Mesenteric fat pad (tissue), 1 donor: ENCODE data around the gene CACNA2D4. TPM values are rescaled to one million over a fixed set of nuclear protein-coding genes. Genes with fewer than 3 reads are reported as not detected.

ENCODE experiments used
- DNase-seq: peaks from one replicate; pipeline ENCODE4 v3.0.0-alpha.2; 2020; ENCODE audit warnings: low spot score
- total RNA-seq: library from RNA; stranded (reverse); fragmentation: NEBNext Ultra II Directional; extraction: Animal tissue kit (Norgen Biotek cat#: 25700); gene quantifications from one replicate; pipeline ENCODE4 v1.2.1, GENCODE V29; 2021
- donor health status: DM: yes; HTN: yes; CAD: no.

Gene CACNA2D4
- total RNA-seq, 1 donor from 2014 or later, result 8.8 TPM

DNA sequence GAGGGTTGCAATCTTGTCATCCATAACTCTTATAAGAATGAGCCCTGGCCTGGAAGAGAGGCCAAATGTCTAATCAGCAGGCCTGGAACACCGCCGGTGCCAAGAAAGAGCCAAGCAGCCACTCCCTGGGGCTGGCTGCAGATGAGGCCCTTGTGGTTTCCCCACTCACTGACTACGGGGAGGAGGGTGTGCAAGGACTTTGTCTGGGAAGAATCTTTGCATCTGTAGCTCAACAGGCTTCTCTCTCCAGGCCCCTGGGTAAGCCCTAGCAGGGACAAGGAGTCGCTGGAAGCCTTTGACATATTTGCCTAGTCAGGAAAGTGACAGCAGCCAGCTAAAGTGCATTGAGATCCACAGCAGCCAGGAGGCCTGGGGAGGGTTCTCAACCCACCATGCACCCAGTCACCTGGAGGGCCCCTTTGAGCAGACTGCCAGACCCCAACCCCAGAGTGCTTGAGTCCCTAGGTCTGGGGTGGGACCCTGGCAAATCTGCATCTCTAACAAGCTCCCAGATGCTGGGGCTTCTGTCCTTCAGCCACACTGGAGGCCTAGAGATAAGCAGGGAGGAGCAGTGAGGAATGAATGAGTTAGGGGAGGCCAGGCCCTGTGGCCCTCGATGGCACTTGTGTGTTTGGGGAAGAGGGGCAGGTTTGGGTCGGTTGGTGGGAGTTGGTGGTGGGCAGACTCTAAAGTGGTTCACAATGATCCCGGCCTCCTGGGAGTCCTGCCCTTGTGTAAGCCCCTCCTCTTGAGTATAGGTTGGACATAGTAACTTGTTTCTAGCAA is 112.0 kb downstream of the CACNA2D4 start:
- DNase-seq, result no peak

- no peak for DNase-seq
These were observed 112.9 kb downstream of the CACNA2D4 start for GRCh38 chr12:1805441-1806081.

- DNase-seq, result peak; percentile 91
These were observed 113.7 kb downstream of the CACNA2D4 start for GRCh38 chr12:1804545-1805332.

DNA sequence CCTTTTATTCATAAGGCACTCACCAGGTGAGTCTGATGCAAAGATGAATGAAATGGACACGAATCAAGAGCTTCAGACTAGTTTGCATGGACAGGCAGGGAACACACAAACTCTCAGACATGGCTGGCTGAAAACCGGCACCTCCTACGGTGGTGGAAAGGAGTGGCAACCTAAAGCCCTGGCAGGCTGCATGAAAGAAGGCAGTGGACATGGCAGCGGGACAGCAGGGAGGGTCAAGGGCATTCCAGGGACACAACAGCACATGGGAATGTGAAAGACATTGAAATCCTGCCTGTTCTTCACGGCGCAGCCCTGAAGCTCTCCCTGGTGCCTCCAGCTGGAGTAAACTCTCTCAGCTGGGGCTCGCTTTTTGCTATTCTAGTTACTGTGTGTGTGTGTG is 114.7 kb downstream of the CACNA2D4 start:
- DNase-seq, result no peak

GRCh38 chr12:1801303-1801975 is 117.0 kb downstream of the CACNA2D4 start:
- DNase-seq, result peak; percentile 76

GRCh38 chr12:1800401-1801302 is 117.8 kb downstream of the CACNA2D4 start:
- DNase-seq, result peak; percentile 81

DNA sequence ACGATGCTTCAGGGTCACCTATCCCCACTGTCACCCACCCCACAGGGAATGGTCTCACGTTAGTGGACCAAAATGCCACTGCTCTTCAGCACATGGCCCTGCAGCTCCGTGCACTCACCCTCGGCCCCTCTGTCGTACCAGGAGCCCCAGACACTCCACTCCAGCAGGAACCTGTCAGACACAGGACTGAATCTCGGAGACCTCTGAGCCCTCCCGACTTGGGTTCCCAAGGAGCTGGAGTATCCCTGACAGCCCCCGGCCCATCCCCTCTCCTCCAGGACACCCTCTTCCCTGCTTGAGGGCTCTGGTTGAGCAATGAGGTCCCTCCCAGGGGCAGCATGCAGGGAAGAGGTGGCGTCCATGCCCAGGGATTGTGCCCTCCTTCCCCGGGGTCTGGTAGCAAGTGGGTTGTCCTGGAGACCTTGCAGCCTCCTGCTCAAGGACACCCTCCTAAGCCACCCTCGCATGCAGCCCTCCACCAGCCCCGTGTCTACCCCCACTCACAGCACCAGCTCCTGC is 118.5 kb downstream of the CACNA2D4 start:
- peak; percentile 69 for DNase-seq

GRCh38 chr12:1799051-1799881 is 119.2 kb downstream of the CACNA2D4 start:
- DNase-seq, result peak; percentile 79

GRCh38 chr12:1798641-1799020 is 119.8 kb downstream of the CACNA2D4 start:
- DNase-seq, result no peak

DNA sequence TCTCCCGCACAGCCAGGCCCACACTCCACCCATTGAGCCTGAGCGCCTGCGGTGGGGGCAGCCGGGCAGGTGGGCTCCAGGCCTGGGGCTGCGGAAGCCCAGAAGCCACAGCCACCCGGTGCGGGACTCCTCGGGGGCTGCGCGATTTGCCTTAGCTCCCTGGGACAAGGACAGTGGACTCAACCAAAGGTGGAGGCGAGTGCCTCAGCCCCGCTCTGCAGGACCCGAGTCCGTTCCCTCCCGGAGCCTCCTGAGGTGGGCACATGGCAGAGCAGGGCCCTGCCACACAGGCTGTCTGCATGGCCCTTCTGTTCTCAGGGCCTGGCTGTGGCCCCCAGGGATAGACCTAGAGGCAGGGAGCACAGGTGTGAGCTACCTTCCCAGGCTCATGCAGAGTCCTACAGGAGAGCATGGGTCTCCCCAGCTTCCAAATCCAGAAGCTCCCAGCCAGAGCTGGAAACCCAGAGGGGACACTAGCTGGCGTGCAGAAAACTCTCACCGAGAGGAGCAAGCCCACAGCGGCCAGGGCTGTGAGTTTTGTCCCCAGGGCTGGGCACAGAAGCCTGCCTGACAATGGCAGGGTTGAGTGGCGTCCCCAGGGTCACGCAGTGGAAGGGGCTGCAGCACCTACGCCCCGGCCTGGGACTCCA is 120.3 kb downstream of the CACNA2D4 start:
- peak; percentile 87 for DNase-seq

DNA sequence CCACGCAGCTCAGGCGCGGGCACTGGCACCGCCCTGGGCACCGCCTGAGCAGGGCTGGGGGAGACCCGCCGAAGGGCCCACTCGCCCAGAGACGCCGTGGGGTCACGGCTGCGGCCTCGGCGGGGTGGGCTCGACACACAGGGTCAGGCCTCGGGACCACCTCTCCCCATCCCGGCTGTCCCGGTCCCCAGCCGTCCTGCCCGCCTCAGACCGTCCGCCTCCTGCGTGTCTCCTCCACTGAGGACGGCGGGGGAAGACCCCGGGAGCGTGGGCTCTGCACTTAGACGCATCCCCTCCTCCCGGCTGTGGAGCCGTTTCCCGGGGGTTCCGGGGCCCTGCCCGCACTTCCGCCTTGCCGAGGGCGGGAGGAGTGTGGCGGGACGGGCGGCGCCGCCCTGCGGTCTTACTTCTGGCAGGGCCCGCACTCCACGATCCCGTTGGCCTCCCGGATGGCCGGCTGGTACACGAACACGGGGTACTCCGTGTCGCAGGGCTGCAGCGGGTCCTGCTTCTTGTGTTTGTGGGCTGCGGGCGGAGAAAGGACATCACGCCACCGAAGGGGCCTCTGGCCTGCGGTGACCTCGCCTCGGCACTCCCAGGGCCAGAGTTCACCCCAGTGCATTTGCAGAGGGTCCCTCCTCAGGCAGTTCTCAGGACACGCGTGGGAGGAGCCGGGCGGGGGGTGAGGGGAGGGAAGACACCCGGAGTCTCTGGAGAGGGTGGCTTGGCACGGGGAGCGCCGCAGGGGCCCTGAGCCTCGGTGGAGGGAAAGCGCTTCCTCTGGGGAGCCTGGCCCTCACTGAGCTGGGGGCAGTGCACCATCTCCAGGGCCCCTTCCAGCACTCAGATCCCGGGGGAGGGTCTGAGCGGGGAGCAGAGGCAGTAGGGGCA is 121.2 kb downstream of the CACNA2D4 start:
- DNase-seq, result peak; percentile 91

- DNase-seq, result peak; percentile 88
These were observed 121.9 kb downstream of the CACNA2D4 start for GRCh38 chr12:1796515-1797010.

GRCh38 chr12:1795785-1796514 is 122.5 kb downstream of the CACNA2D4 start:
- DNase-seq, result peak; percentile 99

DNA sequence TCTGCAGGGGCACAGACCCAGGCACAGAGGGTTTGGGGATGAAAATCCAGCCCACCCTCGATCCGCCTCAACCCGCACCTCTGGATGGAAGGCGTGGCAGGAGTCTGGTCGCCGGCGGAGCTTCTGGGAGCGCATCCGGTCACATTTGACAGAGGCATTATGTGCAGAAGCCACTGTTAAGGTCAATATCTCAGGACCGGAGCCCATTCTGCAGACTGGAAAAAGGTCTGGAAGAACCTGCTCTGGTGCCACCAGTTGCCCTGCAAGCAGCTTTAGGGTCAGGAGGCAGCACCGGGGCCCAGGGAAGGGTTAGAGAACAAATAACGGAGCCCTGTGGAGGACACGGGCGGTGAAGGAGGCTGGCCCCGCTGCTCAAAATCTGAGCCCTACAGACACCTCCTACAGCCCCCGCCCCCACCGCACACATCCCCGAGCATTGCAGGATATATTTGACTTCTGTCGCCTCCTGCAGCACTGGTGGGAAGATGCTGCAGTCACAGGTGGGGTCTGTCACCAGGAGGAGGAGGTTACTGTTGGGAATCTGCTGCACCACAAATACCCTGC is 123.1 kb downstream of the CACNA2D4 start:
- DNase-seq, result no peak

DNA sequence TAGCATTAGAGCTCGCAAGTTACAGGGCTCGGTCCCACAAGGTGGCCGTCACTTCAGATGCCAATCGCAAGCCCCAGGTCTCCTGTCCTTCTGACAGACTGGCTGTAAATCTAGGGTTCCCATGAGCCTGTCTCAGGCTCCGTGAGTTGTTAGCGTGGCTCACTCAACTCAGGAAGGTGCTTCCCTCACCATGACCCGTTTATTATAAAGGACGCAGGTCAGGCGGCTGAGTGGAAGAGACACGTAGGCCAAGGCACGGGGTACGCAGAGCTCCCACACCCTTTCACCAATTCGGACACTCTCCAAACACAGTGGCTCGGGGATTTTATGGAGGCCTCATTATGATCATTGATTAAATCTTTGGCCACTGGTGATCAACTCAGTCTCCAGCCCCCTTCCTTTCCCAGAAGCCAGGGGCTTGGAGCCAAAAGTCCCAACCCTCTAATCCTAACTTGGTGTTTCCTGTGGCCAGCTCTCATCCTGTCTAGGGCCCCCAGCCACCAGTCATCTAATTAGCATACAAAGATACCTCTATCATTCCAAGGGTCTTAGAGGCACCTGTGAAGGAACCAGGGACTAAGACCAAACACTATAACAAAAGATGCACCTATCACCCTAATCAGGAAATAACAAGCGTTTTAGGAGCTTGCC is 123.9 kb downstream of the CACNA2D4 start:
- no peak for DNase-seq
